K562 (cell line): ENCODE measurements around the gene SCYL3. TPM values are rescaled to one million over a fixed set of nuclear protein-coding genes. Genes with fewer than 3 reads are reported as not detected.
A peak's percentile ranks its signal among the peaks of the same experiment; 100 is the strongest.

Experiments
- CCAR2 ChIP-seq: fragments of 200-400 bp; formaldehyde crosslinking; IDR thresholded peaks from 2 replicates; pipeline ENCODE4 v1.6.1; 2017; ENCODE audit warnings: mild to moderate bottlenecking, low read depth, low read length
- CCNT2 ChIP-seq: IDR thresholded peaks from 2 replicates; pipeline ENCODE4 v1.6.1; 2011; ENCODE audit warnings: borderline replicate concordance, low read depth, mild to moderate bottlenecking, moderate library complexity, mixed read lengths, low read length; ENCODE audit not compliant: insufficient read length; ENCODE audit errors: extremely low read depth
- FOXA1 ChIP-seq: fragments of 450-650 bp; IDR thresholded peaks from 2 replicates; pipeline ENCODE4 v1.6.1; 2016; ENCODE audit warnings: mild to moderate bottlenecking, borderline replicate concordance
- FUS ChIP-seq: fragments of 200-400 bp; formaldehyde crosslinking; optimal IDR thresholded peaks from 2 replicates; pipeline ENCODE3; 2017; ENCODE audit warnings: low read depth, low read length
- GATAD2A ChIP-seq: fragments of 450-650 bp; IDR thresholded peaks from 2 replicates; pipeline ENCODE4 v1.6.1; 2017
- MCM2 ChIP-seq: fragments of 450-650 bp; IDR thresholded peaks from 2 replicates; pipeline ENCODE4 v1.6.1; 2017; ENCODE audit warnings: low read depth, mild to moderate bottlenecking
- NR1H2 ChIP-seq: sonication (generic); formaldehyde crosslinking; IDR thresholded peaks from 2 replicates; pipeline ENCODE4 v1.4.0; 2020; ENCODE audit warnings: mild to moderate bottlenecking, missing genetic modification reagents
- POLR2B ChIP-seq: fragments of 450-650 bp; IDR thresholded peaks from 2 replicates; pipeline ENCODE4 v1.6.1; 2018; ENCODE audit warnings: low read depth; ENCODE audit not compliant: partially characterized antibody
- RBM22 ChIP-seq: fragments of 200-400 bp; formaldehyde crosslinking; IDR thresholded peaks from 2 replicates; pipeline ENCODE4 v1.6.1; 2018; ENCODE audit warnings: low read length, low read depth; ENCODE audit not compliant: poor library complexity, severe bottlenecking
- RCOR1 ChIP-seq, 2 experiments: IDR thresholded peaks; 2 replicates each; pipeline ENCODE4 v1.6.1; 2012; ENCODE audit warnings: low read depth in 2 of 2, low read length in 2 of 2, borderline replicate concordance in 1 of 2, improper control_type of control experiment in 1 of 2
- SRF ChIP-seq, 2 experiments: fragments of 250-450, 450-650 bp in 1 of 2; sonication (Bioruptor Pico) in 1 of 2; sonication (generic) in 1 of 2; formaldehyde crosslinking; IDR thresholded peaks; 2 replicates each; pipeline versions ENCODE4 v1.5.0 to v1.5.1; 2020 to 2022; ENCODE audit warnings: mild to moderate bottlenecking in 1 of 2, missing genetic modification reagents in 1 of 2
- TEAD1 ChIP-seq, 2 experiments: fragments of 450-650 bp in 1 of 2; sonication (generic) in 1 of 2; formaldehyde crosslinking; IDR thresholded peaks; 2 replicates each; pipeline versions ENCODE4 v1.4.0 to v1.8.0; 2020 to 2022; ENCODE audit warnings: mild to moderate bottlenecking in 2 of 2, missing genetic modification reagents in 1 of 2
- polyA plus RNA-seq, 8 experiments: library from polyadenylated mRNA; depleted of rRNA in 4 of 8; stranded (reverse) in 5 of 8; unstranded in 3 of 8; fragments of >200 nt; fragmentation: Nextera tagmentation in 2 of 8; fragmentation: Illumina TruSeq in 1 of 8; extraction: Ambion mirVana in 2 of 8; extraction: Trizol in 1 of 8; gene quantifications; 2 replicates each; pipeline versions ENCODE4 v1.2.1 to v1.2.3, GENCODE V29; 2011 to 2014; ENCODE audit warnings: inconsistent platforms in 1 of 8, missing spikeins in 1 of 8
- total RNA-seq, 7 experiments: library from RNA; depleted of rRNA in 6 of 7; stranded (reverse); fragments of >200 nt in 6 of 7; fragmentation: Illumina TruSeq in 2 of 7; extraction: Trizol in 2 of 7; gene quantifications; 2 replicates each; pipeline versions ENCODE4 v1.2.1 to v1.2.3, GENCODE V29; 2011 to 2021; ENCODE audit warnings: low replicate concordance in 1 of 7
- TF ChIP-seq, protein P1 (sequence below): fragments of 250-450 bp; sonication (Bioruptor Pico); IDR thresholded peaks from 2 replicates; pipeline ENCODE4 v1.4.0; 2020
- TF ChIP-seq, protein P2 (sequence below): sonication (generic); formaldehyde crosslinking; IDR thresholded peaks from 2 replicates; pipeline ENCODE4 v1.8.0; 2023; ENCODE audit warnings: mild to moderate bottlenecking, missing genetic modification reagents
- TF ChIP-seq, protein P3 (sequence below): sonication (generic); formaldehyde crosslinking; IDR thresholded peaks from 2 replicates; pipeline ENCODE4 v1.8.1; 2023; ENCODE audit warnings: mild to moderate bottlenecking, missing genetic modification reagents

The SCYL3 gene
- total and polyA plus RNA-seq, 9 of the 15 experiments (the other 6 are each of a cell fraction or from before 2014, with no cell fraction given): 3.6 to 11.4 (median 7.1) TPM

DNA sequence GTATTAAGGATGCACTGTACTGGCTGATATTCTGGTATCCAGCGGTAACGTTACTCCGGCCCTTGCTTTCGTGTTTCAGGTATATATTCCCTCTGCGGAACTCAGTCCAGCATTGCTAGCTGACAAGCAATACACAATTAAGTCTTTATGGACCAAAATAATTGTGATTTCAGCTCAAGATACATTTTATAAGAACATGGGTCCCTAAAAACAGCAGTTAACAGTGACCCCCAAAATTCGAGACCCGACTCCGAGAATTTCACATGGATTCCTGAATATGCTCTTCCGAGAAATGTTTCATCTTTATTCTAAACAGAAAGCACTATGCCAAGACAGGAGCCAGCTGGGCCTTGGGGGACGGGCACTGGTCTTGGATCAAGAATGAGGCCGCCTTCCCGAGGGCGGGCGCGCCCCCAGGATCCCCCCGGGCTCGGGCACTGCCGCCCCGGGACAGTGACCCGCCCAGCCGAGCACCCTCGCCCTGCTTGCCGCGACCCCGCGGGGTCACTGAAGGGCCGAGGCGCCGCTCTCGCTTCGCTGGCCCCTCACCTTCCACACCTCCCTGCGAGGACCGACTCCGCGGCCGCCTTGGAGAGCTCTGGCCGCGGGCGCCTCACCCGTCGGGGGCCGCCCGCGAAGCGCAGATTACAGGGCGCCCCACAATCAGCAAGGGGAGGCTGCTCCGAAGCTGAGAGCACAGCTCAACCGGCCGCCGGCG, 610 bp downstream of the SCYL3 start (continued):
- TF ChIP-seq NR1H2 (0 out of 2 replicates have a peak, but pooled peaks have one; percentile 20), RCOR1 (IDR thresholded peaks at IDR 0.05; ENCODE audit: borderline replicate concordance in 1 of 2, low read depth in 2 of 2, low read length in 2 of 2) (0 out of 4 replicates have a peak, but pooled peaks of 1 of the 2 experiments have one; percentile 14), MCM2 (no peak), CCNT2 (peak; percentile 55), CCAR2 (no peak), GATAD2A (no peak), SRF (CRISPR knock-in tag; IDR thresholded peaks at IDR 0.05) (0 out of 4 replicates have a peak, but pooled peaks of 1 of the 2 experiments have one; percentile 24), POLR2B (peak; percentile 57), RBM22 (peak; percentile 60), FOXA1 (no peak), FUS (peak; percentile 86), TEAD1 (CRISPR knock-in tag; IDR thresholded peaks at IDR 0.05) (peak in 1 of 2 experiments; percentile 15; a peak in 1 of 4 replicates)
- TF ChIP-seq, protein P1, sequence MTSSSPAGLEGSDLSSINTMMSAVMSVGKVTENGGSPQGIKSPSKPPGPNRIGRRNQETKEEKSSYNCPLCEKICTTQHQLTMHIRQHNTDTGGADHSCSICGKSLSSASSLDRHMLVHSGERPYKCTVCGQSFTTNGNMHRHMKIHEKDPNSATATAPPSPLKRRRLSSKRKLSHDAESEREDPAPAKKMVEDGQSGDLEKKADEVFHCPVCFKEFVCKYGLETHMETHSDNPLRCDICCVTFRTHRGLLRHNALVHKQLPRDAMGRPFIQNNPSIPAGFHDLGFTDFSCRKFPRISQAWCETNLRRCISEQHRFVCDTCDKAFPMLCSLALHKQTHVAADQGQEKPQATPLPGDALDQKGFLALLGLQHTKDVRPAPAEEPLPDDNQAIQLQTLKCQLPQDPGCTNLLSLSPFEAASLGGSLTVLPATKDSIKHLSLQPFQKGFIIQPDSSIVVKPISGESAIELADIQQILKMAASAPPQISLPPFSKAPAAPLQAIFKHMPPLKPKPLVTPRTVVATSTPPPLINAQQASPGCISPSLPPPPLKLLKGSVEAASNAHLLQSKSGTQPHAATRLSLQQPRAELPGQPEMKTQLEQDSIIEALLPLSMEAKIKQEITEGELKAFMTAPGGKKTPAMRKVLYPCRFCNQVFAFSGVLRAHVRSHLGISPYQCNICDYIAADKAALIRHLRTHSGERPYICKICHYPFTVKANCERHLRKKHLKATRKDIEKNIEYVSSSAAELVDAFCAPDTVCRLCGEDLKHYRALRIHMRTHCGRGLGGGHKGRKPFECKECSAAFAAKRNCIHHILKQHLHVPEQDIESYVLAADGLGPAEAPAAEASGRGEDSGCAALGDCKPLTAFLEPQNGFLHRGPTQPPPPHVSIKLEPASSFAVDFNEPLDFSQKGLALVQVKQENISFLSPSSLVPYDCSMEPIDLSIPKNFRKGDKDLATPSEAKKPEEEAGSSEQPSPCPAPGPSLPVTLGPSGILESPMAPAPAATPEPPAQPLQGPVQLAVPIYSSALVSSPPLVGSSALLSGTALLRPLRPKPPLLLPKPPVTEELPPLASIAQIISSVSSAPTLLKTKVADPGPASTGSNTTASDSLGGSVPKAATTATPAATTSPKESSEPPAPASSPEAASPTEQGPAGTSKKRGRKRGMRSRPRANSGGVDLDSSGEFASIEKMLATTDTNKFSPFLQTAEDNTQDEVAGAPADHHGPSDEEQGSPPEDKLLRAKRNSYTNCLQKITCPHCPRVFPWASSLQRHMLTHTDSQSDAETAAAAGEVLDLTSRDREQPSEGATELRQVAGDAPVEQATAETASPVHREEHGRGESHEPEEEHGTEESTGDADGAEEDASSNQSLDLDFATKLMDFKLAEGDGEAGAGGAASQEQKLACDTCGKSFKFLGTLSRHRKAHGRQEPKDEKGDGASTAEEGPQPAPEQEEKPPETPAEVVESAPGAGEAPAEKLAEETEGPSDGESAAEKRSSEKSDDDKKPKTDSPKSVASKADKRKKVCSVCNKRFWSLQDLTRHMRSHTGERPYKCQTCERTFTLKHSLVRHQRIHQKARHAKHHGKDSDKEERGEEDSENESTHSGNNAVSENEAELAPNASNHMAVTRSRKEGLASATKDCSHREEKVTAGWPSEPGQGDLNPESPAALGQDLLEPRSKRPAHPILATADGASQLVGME (CRISPR knock-in tag): peak; percentile 76
- TF ChIP-seq, protein P2, sequence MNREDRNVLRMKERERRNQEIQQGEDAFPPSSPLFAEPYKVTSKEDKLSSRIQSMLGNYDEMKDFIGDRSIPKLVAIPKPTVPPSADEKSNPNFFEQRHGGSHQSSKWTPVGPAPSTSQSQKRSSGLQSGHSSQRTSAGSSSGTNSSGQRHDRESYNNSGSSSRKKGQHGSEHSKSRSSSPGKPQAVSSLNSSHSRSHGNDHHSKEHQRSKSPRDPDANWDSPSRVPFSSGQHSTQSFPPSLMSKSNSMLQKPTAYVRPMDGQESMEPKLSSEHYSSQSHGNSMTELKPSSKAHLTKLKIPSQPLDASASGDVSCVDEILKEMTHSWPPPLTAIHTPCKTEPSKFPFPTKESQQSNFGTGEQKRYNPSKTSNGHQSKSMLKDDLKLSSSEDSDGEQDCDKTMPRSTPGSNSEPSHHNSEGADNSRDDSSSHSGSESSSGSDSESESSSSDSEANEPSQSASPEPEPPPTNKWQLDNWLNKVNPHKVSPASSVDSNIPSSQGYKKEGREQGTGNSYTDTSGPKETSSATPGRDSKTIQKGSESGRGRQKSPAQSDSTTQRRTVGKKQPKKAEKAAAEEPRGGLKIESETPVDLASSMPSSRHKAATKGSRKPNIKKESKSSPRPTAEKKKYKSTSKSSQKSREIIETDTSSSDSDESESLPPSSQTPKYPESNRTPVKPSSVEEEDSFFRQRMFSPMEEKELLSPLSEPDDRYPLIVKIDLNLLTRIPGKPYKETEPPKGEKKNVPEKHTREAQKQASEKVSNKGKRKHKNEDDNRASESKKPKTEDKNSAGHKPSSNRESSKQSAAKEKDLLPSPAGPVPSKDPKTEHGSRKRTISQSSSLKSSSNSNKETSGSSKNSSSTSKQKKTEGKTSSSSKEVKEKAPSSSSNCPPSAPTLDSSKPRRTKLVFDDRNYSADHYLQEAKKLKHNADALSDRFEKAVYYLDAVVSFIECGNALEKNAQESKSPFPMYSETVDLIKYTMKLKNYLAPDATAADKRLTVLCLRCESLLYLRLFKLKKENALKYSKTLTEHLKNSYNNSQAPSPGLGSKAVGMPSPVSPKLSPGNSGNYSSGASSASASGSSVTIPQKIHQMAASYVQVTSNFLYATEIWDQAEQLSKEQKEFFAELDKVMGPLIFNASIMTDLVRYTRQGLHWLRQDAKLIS: 0 out of 2 replicates have a peak, but pooled peaks have one; percentile 14
- TF ChIP-seq, protein P3, sequence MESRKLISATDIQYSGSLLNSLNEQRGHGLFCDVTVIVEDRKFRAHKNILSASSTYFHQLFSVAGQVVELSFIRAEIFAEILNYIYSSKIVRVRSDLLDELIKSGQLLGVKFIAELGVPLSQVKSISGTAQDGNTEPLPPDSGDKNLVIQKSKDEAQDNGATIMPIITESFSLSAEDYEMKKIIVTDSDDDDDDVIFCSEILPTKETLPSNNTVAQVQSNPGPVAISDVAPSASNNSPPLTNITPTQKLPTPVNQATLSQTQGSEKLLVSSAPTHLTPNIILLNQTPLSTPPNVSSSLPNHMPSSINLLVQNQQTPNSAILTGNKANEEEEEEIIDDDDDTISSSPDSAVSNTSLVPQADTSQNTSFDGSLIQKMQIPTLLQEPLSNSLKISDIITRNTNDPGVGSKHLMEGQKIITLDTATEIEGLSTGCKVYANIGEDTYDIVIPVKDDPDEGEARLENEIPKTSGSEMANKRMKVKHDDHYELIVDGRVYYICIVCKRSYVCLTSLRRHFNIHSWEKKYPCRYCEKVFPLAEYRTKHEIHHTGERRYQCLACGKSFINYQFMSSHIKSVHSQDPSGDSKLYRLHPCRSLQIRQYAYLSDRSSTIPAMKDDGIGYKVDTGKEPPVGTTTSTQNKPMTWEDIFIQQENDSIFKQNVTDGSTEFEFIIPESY (CRISPR knock-in tag): no peak
- TF ChIP-seq, all 486 proteins: peak for 45
